A673 (cell line): ENCODE measurements around the gene PAPPA. TPM values are rescaled to one million over a fixed set of nuclear protein-coding genes. Genes with fewer than 3 reads are reported as not detected.

Source experiments
- BruUV-seq: library from RNA; stranded (reverse); fragments of 400-500 nt; replicated peaks from 2 replicates; lab custom pipeline; 2021; lab: Mats Ljungman, UMichigan
- CTCF ChIA-PET: fragments of 300-600 bp; sonication (Branson Sonifier 250); formaldehyde crosslinking; loops from one replicate; lab custom pipeline; 2022; ENCODE audit warnings: antibody characterized with exemption; lab: Charles Lee
- POLR2A ChIA-PET: fragments of 300-600 bp; sonication (Branson Sonifier 250); formaldehyde crosslinking; loops from one replicate; lab custom pipeline; 2022; ENCODE audit warnings: antibody characterized with exemption; ENCODE audit not compliant: low non-redundant PET; lab: Charles Lee
- DNase-seq: peaks from one replicate; pipeline ENCODE4 v3.0.0-alpha.2; 2015; ENCODE audit warnings: low spot score
- H3K27ac ChIP-seq: fragments of 200-600 bp; sonication (generic); 2 replicates; pipeline ENCODE4 v1.5.1; 2016; ENCODE audit warnings: mixed run types, low read depth, mild to moderate bottlenecking, mixed read lengths, antibody characterized with exemption, low read length; ENCODE audit not compliant: poor library complexity, severe bottlenecking
- H3K27me3 ChIP-seq: fragments of 200-600 bp; sonication (generic); replicated peaks from 2 replicates; pipeline ENCODE4 v1.6.1; 2017; ENCODE audit warnings: mixed run types, low read depth, mild to moderate bottlenecking, mixed read lengths, antibody characterized with exemption, low read length; ENCODE audit not compliant: insufficient read depth, poor library complexity
- H3K36me3 ChIP-seq: fragments of 200-600 bp; sonication (generic); 2 replicates; pipeline ENCODE4 v1.6.1; 2016; ENCODE audit warnings: mixed run types, mild to moderate bottlenecking, mixed read lengths, antibody characterized with exemption, low read length; ENCODE audit not compliant: insufficient read depth, poor library complexity, severe bottlenecking
- H3K4me1 ChIP-seq: fragments of 200-600 bp; sonication (generic); 2 replicates; pipeline ENCODE4 v1.6.1; 2017; ENCODE audit warnings: mixed run types, mild to moderate bottlenecking, mixed read lengths, antibody characterized with exemption, low read length; ENCODE audit not compliant: insufficient read depth, poor library complexity, severe bottlenecking
- H3K4me3 ChIP-seq: fragments of 200-600 bp; sonication (generic); 2 replicates; pipeline ENCODE4 v1.5.1; 2016; ENCODE audit warnings: low read depth, mixed run types, mild to moderate bottlenecking, mixed read lengths, low read length; ENCODE audit not compliant: poor library complexity, severe bottlenecking
- H3K9me3 ChIP-seq: fragments of 200-600 bp; sonication (generic); 2 replicates; pipeline ENCODE4 v1.6.1; 2016; ENCODE audit warnings: mixed run types, low read depth, mild to moderate bottlenecking, mixed read lengths, antibody characterized with exemption, low read length; ENCODE audit not compliant: poor library complexity, severe bottlenecking
- EZH2 ChIP-seq: fragments of 200-600 bp; sonication (generic); IDR thresholded peaks from 2 replicates; pipeline ENCODE4 v1.6.1; 2017; ENCODE audit warnings: borderline replicate concordance, low read depth, mild to moderate bottlenecking, mixed read lengths, antibody characterized with exemption, low read length; ENCODE audit not compliant: poor library complexity, severe bottlenecking
- intact Hi-C: fragments of 100-400 bp; cut with micrococcal nuclease; formaldehyde crosslinking; loops from one replicate; pipeline ENCODE4 v1.10.0; 2022; ENCODE audit not compliant: unreplicated experiment
- total RNA-seq: library from RNA; stranded (reverse); gene quantifications from 2 replicates; pipeline ENCODE4 v1.2.3, GENCODE V29; 2021
- TF ChIP-seq, protein P1 (sequence below): fragments of 300-800, 200-600 bp; sonication (generic); conservative IDR thresholded peaks from 2 replicates; pipeline ENCODE4 v1.5.1; 2017; ENCODE audit warnings: low read depth, mild to moderate bottlenecking, antibody characterized with exemption, low read length, moderate library complexity, mixed read lengths

The PAPPA gene
- total RNA-seq, 1 experiment from 2014 or later: 47.4 TPM

DNA sequence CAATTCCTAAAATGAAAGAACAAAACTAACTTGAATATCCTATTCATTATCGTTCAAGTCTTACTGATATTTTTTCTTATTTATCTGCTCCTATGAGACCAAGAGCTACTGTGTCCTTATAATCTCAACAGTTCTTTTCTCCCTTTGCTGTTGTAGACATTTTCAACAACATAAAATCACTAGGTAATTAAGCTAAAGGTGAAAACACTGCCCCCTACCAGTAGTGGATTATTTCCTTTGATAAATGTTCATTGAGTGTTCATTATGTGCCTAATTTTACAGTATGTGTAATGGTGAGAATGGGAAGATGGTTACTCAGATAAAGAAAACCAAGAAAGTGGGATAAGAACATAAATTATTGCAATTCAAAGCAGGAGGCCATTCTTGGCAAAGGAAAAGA lies 41.4 kb upstream of the PAPPA start:
- H3K4me1 ChIP-seq: no peaks in the 10 kb centered on the region
- BruUV-seq: no TSS peak
- H3K27ac ChIP-seq: no peak overlapping the region
- DNase-seq: no peak
- ChIA-PET POLR2A (no interaction called here), CTCF (interaction anchor here (0.7 kb wide), 1 partner anchor 1079 kb away, joined by 3 read pairs; no protein-coding TSS in a partner anchor)
- H3K27me3 ChIP-seq: no peaks in the 10 kb centered on the region
- intact Hi-C loops: no loop called here
- no peak overlapping the region for H3K4me3 ChIP-seq
- H3K36me3 ChIP-seq: no peaks in the 10 kb centered on the region
- no peaks in the 10 kb centered on the region for H3K9me3 ChIP-seq
- TF ChIP-seq, protein P1, sequence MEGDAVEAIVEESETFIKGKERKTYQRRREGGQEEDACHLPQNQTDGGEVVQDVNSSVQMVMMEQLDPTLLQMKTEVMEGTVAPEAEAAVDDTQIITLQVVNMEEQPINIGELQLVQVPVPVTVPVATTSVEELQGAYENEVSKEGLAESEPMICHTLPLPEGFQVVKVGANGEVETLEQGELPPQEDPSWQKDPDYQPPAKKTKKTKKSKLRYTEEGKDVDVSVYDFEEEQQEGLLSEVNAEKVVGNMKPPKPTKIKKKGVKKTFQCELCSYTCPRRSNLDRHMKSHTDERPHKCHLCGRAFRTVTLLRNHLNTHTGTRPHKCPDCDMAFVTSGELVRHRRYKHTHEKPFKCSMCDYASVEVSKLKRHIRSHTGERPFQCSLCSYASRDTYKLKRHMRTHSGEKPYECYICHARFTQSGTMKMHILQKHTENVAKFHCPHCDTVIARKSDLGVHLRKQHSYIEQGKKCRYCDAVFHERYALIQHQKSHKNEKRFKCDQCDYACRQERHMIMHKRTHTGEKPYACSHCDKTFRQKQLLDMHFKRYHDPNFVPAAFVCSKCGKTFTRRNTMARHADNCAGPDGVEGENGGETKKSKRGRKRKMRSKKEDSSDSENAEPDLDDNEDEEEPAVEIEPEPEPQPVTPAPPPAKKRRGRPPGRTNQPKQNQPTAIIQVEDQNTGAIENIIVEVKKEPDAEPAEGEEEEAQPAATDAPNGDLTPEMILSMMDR: peak; percentile 55
- no peak for TF ChIP-seq EZH2

DNA sequence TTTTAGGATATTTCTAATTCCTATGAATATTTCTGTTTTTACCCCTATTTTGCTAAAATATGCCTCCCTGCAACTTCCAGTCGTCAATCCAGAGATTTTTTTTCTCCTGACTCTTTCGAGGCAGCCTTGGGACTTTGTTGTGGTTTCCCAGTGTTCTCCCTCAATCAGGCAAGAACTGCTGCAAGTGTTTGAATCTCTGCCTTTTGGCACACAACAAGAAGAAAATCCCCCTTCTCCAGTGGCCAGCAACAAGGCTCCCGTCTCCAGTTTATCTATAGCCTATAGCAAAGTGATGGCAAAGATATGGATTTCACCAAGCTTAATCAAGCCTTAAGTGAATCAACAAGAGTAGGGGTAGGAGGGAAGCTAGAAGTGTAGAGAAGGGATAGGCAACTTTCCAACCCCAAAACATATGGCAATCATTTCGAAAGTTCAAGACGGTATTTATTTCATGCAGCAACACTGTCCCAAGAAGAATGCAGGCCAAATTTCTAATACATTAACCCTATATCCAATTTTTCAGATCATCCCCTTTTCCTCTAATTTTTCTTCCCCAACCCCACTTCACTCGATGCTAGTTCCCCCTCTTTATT lies 37.7 kb upstream of the PAPPA start:
- Histone ChIP-seq H3K9me3 (no peaks in the 10 kb centered on the region), H3K27ac (no peak overlapping the region), H3K4me3 (no peak overlapping the region), H3K36me3 (no peaks in the 10 kb centered on the region), H3K27me3 (no peaks in the 10 kb centered on the region), H3K4me1 (no peaks in the 10 kb centered on the region)
- TF ChIP-seq, protein P1: no peak
- no peak for TF ChIP-seq EZH2
- ChIA-PET CTCF (no interaction called here), POLR2A (no interaction called here)
- no TSS peak for BruUV-seq
- no peak for DNase-seq
- intact Hi-C loops: no loop called here

DNA sequence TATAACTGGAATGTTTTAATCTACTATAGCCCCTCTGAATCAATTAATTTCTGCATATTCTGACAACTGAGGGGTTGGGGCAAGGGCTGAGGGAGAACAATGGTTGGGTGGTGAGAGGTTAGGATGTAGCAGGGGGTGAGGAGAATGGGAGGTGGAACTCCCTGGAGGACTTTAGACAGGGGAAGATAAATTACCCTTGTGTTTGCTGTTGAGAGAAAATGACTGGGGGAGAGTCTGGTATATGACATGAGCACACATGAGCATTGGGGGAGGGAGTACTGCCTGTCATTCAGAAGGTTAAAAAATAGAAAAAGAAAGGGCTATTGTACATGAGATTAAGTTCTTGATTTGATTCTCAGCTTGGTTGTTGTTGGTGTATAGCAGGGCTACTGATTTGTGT lies 37.2 kb upstream of the PAPPA start:
- intact Hi-C loops: no loop called here
- POLR2A ChIA-PET: no interaction called here

More for the DNA sequence above, 37.2 kb upstream of the PAPPA start:
- H3K27ac ChIP-seq: no peak overlapping the region
- no TSS peak for BruUV-seq
- TF ChIP-seq EZH2: no peak
- TF ChIP-seq, protein P1: no peak
- no peaks in the 10 kb centered on the region for H3K36me3 ChIP-seq
- H3K4me1 ChIP-seq: no peaks in the 10 kb centered on the region
- peak; percentile 34 for DNase-seq
- CTCF ChIA-PET: no interaction called here
- H3K27me3 ChIP-seq: no peaks in the 10 kb centered on the region
- H3K9me3 ChIP-seq: no peaks in the 10 kb centered on the region
- H3K4me3 ChIP-seq: no peak overlapping the region
